IMR-90 (cell line): ENCODE measurements around the gene FBN3. TPM values are rescaled to one million over a fixed set of nuclear protein-coding genes. Genes with fewer than 3 reads are reported as not detected.

Experiments
- ATAC-seq: fragments of 200-7000 bp; cut with Tn5 transposase; 2 replicates; pipeline ENCODE4 v1.9.1; 2020; ENCODE audit warnings: low read depth, mild to moderate bottlenecking, moderate library complexity
- BruUV-seq: library from RNA; stranded (reverse); fragments of 400-500 nt; replicated peaks from 2 replicates; lab custom pipeline; 2021; lab: Mats Ljungman, UMichigan
- CTCF ChIA-PET: fragments of 300-600 bp; formaldehyde crosslinking; extraction: SDS; loops from one replicate; lab custom pipeline; 2021; ENCODE audit warnings: antibody characterized with exemption; lab: Yijun Ruan, JAX
- POLR2A ChIA-PET: fragments of 300-600 bp; sonication (Branson Sonifier 250); formaldehyde crosslinking; loops from one replicate; lab custom pipeline; 2022; ENCODE audit warnings: antibody characterized with exemption; ENCODE audit not compliant: unreplicated experiment; lab: Charles Lee
- DNase-seq: peaks from one replicate; pipeline ENCODE4 v3.0.0; 2013
- H2AFZ ChIP-seq: replicated peaks from 2 replicates; pipeline ENCODE3; 2013; ENCODE audit warnings: low read length, mild to moderate bottlenecking; ENCODE audit not compliant: poor library complexity
- H2AK5ac ChIP-seq: 2 replicates; pipeline ENCODE4 v1.6.1; 2013; ENCODE audit warnings: low read depth, low read length, inconsistent platforms
- H2AK9ac ChIP-seq: replicated peaks from 2 replicates; pipeline ENCODE3; 2013; ENCODE audit warnings: mild to moderate bottlenecking, low read depth, low read length, moderate library complexity; ENCODE audit not compliant: poor library complexity
- H2BK120ac ChIP-seq: 2 replicates; pipeline ENCODE4 v1.6.1; 2013; ENCODE audit warnings: low read depth, low read length, inconsistent platforms
- H2BK15ac ChIP-seq: 3 replicates; pipeline ENCODE4 v1.6.1; 2013; ENCODE audit warnings: low read depth, low read length, inconsistent platforms
- H2BK20ac ChIP-seq: 2 replicates; pipeline ENCODE4 v1.6.1; 2013; ENCODE audit warnings: low read depth, mild to moderate bottlenecking, inconsistent platforms, low read length, moderate library complexity
- H2BK5ac ChIP-seq: 2 replicates; pipeline ENCODE4 v1.6.1; 2013; ENCODE audit warnings: mild to moderate bottlenecking, low read depth, low read length, inconsistent platforms; ENCODE audit not compliant: poor library complexity, severe bottlenecking
- H3K14ac ChIP-seq: replicated peaks from 2 replicates; pipeline ENCODE4 v1.6.1; 2013; ENCODE audit warnings: low read depth, low read length, inconsistent platforms
- H3K18ac ChIP-seq: 2 replicates; pipeline ENCODE4 v1.6.1; 2013; ENCODE audit warnings: low read depth, low read length, control low read depth
- H3K23ac ChIP-seq: 2 replicates; pipeline ENCODE4 v1.6.1; 2013; ENCODE audit warnings: low read depth, low read length, inconsistent platforms
- H3K27ac ChIP-seq: 2 replicates; pipeline ENCODE4 v1.5.1; 2013; ENCODE audit warnings: mild to moderate bottlenecking, control low read depth, low read length; ENCODE audit not compliant: insufficient read depth
- H3K27me3 ChIP-seq: 2 replicates; pipeline ENCODE4 v1.6.1; 2013; ENCODE audit warnings: low read length; ENCODE audit not compliant: control insufficient read depth, insufficient read depth
- H3K36me3 ChIP-seq: 2 replicates; pipeline ENCODE4 v1.6.1; 2013; ENCODE audit warnings: low read length, mixed read lengths; ENCODE audit not compliant: control insufficient read depth, insufficient read depth
- H3K4ac ChIP-seq: 2 replicates; pipeline ENCODE4 v1.6.1; 2013; ENCODE audit warnings: low read depth, low read length, inconsistent platforms
- H3K4me1 ChIP-seq: 2 replicates; pipeline ENCODE4 v1.6.1; 2013; ENCODE audit warnings: low read length, mixed read lengths; ENCODE audit not compliant: control insufficient read depth, insufficient read depth
- H3K4me2 ChIP-seq: 2 replicates; pipeline ENCODE4 v1.6.1; 2013; ENCODE audit warnings: low read depth, mild to moderate bottlenecking, control low read depth, low read length, moderate library complexity
- H3K4me3 ChIP-seq: 2 replicates; pipeline ENCODE4 v1.5.1; 2013; ENCODE audit warnings: low read depth, mild to moderate bottlenecking, control low read depth, low read length, moderate library complexity; ENCODE audit not compliant: insufficient read depth
- H3K56ac ChIP-seq: 2 replicates; pipeline ENCODE4 v1.6.1; 2013; ENCODE audit warnings: low read length, inconsistent platforms; ENCODE audit not compliant: insufficient read depth; ENCODE audit errors: extremely low read depth
- H3K79me1 ChIP-seq, 2 experiments: 2 replicates each; pipeline ENCODE4 v1.6.1; 2013; ENCODE audit warnings: low read length in 2 of 2, inconsistent platforms in 1 of 2, low read depth in 1 of 2
- H3K9ac ChIP-seq: 2 replicates; pipeline ENCODE4 v1.6.1; 2013; ENCODE audit warnings: low read depth, low read length, control low read depth
- H3K9me1 ChIP-seq: 2 replicates; pipeline ENCODE4 v1.6.1; 2013; ENCODE audit warnings: low read length, inconsistent platforms; ENCODE audit not compliant: insufficient read depth
- H3K9me3 ChIP-seq: 2 replicates; pipeline ENCODE4 v1.6.1; 2013; ENCODE audit warnings: low read length; ENCODE audit not compliant: control insufficient read depth, insufficient read depth
- H4K20me1 ChIP-seq: 2 replicates; pipeline ENCODE4 v1.6.1; 2013; ENCODE audit warnings: low read length, inconsistent platforms; ENCODE audit not compliant: insufficient read depth
- H4K5ac ChIP-seq: 2 replicates; pipeline ENCODE4 v1.6.1; 2013; ENCODE audit warnings: mild to moderate bottlenecking, low read depth, low read length, control low read depth
- H4K8ac ChIP-seq, 2 experiments: 2 replicates each; pipeline ENCODE4 v1.6.1; 2013; ENCODE audit warnings: low read depth in 2 of 2, low read length in 2 of 2, control low read depth in 1 of 2, inconsistent platforms in 1 of 2
- H4K91ac ChIP-seq: 2 replicates; pipeline ENCODE4 v1.6.1; 2013; ENCODE audit warnings: low read depth, low read length, inconsistent platforms; ENCODE audit not compliant: insufficient read depth
- BHLHE40 ChIP-seq: fragments of 150-350 bp; IDR thresholded peaks from 2 replicates; pipeline ENCODE4 v1.6.1; 2016; ENCODE audit warnings: mild to moderate bottlenecking, low read depth, low read length
- CEBPB ChIP-seq: IDR thresholded peaks from 2 replicates; pipeline ENCODE4 v1.6.1; 2012; ENCODE audit warnings: low read depth, low read length, improper control_type of control experiment
- CHD1 ChIP-seq: IDR thresholded peaks from 2 replicates; pipeline ENCODE4 v1.6.1; 2012; ENCODE audit warnings: low read depth, low read length, improper control_type of control experiment
- FOS ChIP-seq: fragments of 150-350 bp; IDR thresholded peaks from 2 replicates; pipeline ENCODE4 v1.6.1; 2016; ENCODE audit warnings: low read depth, low read length
- MAFK ChIP-seq: IDR thresholded peaks from 2 replicates; pipeline ENCODE4 v1.6.1; 2012; ENCODE audit warnings: low read depth, low read length, improper control_type of control experiment
- MAZ ChIP-seq: IDR thresholded peaks from 2 replicates; pipeline ENCODE4 v1.6.1; 2012; ENCODE audit warnings: low read depth, mild to moderate bottlenecking, low read length, improper control_type of control experiment, moderate library complexity, borderline replicate concordance
- MXI1 ChIP-seq: IDR thresholded peaks from 2 replicates; pipeline ENCODE4 v1.6.1; 2012; ENCODE audit warnings: low read depth, mild to moderate bottlenecking, low read length, moderate library complexity, borderline replicate concordance
- NFE2L2 ChIP-seq: fragments of 150-350 bp; IDR thresholded peaks from 2 replicates; pipeline ENCODE4 v1.6.1; 2016; ENCODE audit warnings: low read depth, mild to moderate bottlenecking, low read length
- POLR2A ChIP-seq: IDR thresholded peaks from 2 replicates; pipeline ENCODE4 v1.6.1; 2012; ENCODE audit warnings: mild to moderate bottlenecking, low read depth, low read length
- RAD21 ChIP-seq: IDR thresholded peaks from 2 replicates; pipeline ENCODE4 v1.6.1; 2012; ENCODE audit warnings: low read length, improper control_type of control experiment
- RCOR1 ChIP-seq: IDR thresholded peaks from 2 replicates; pipeline ENCODE4 v1.6.1; 2012; ENCODE audit warnings: mild to moderate bottlenecking, low read length, improper control_type of control experiment; ENCODE audit not compliant: insufficient replicate concordance
- RFX5 ChIP-seq: IDR thresholded peaks from 2 replicates; pipeline ENCODE4 v1.8.0; 2012; ENCODE audit warnings: low read depth, mild to moderate bottlenecking, low read length, moderate library complexity
- SMC3 ChIP-seq: fragments of 150-350 bp; IDR thresholded peaks from 2 replicates; pipeline ENCODE4 v1.6.1; 2016; ENCODE audit warnings: low read depth, mild to moderate bottlenecking, antibody characterized with exemption, low read length, moderate library complexity
- WGBS, 2 experiments: methylation state at CpG; one replicate each; pipeline versions ENCODE4 v1.1.5 to v1.1.7; 2013; ENCODE audit warnings: missing lambda C conversion rate in 2 of 2; ENCODE audit not compliant: insufficient read length in 1 of 2; ENCODE audit errors: extremely low coverage in 2 of 2; 5-methylcytosine and 5-hydroxymethylcytosine counted together
- dilution Hi-C: fragments of 300-500 bp; cut with HindIII; formaldehyde crosslinking; loops from one replicate; pipeline ENCODE4 v1.14.3; 2018; ENCODE audit warnings: low sequenced_read_pairs; ENCODE audit not compliant: unreplicated experiment
- in situ Hi-C: fragments of 300-500 bp; cut with MboI; formaldehyde crosslinking; loops from 3 replicates; pipeline ENCODE4 v1.14.3; 2019; ENCODE audit warnings: low sequenced_read_pairs, inconsistent platforms, mixed read lengths
- intact Hi-C: fragments of 100-400 bp; cut with micrococcal nuclease; formaldehyde crosslinking; loops from 2 replicates; pipeline ENCODE4 v1.10.0; 2022
- polyA plus RNA-seq, 3 experiments: library from polyadenylated mRNA; depleted of rRNA; stranded (reverse); fragments of >200 nt; gene quantifications; 2 replicates each; pipeline ENCODE4 v1.2.3, GENCODE V29; 2012; ENCODE audit warnings: low replicate concordance in 1 of 3
- total RNA-seq: library from RNA; depleted of rRNA; stranded (reverse); fragments of >200 nt; gene quantifications from 2 replicates; pipeline ENCODE4 v1.2.3, GENCODE V29; 2012
- TF ChIP-seq, protein P1 (sequence below): fragments of 150-350 bp; IDR thresholded peaks from 2 replicates; pipeline ENCODE4 v1.6.1; 2017; ENCODE audit warnings: mild to moderate bottlenecking, antibody characterized with exemption, low read length, low read depth
- TF ChIP-seq, protein P2 (sequence below): fragments of 150-350 bp; IDR thresholded peaks from 2 replicates; pipeline ENCODE4 v1.6.1; 2016; ENCODE audit warnings: low read depth, mild to moderate bottlenecking, low read length, moderate library complexity, borderline replicate concordance
- TF ChIP-seq, protein P3 (sequence below): conservative IDR thresholded peaks from 2 replicates; pipeline ENCODE4 v1.5.1; 2012; ENCODE audit warnings: mild to moderate bottlenecking, low read depth, low read length, improper control_type of control experiment

FBN3 gene
- total and polyA plus RNA-seq, 2 of the 4 experiments (the other 2 are of a cell fraction): not detected

DNA sequence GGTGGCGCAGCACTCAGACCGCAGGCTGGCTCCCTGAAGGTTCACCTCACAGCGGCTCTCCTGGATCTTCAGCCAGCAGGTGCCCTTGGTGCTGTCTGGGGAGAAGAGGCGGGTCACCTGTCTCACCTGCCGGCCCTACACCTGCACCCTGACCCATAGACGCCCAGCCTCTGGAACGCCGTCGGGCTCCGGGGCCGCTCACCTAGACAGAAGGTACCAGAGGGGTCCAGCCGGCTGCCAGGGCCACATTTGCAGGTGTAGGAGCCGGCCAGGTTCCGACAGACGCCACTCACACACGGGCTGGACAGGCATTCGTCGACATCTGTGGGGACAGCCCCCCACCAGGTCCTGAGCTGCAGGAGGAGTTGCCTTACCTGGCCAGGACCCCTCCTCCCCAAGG, 22.9 kb downstream of the FBN3 start:
- no peak overlapping the region for H2AK9ac ChIP-seq
- no peaks in the 10 kb centered on the region for H3K4me1 ChIP-seq
- no peak overlapping the region for H3K56ac ChIP-seq
- H4K8ac ChIP-seq: no peak overlapping the region
- no peak overlapping the region for H2BK120ac ChIP-seq
- peaks cover 6% of the 10 kb centered on the region; the same call in 1 of the 2 replicates for H3K27me3 ChIP-seq
- dilution Hi-C loops (no loop called here), in situ Hi-C loops (no loop called here), intact Hi-C loops (no loop called here)
- ChIA-PET POLR2A (no interaction called here), CTCF (no interaction called here)
- H3K18ac ChIP-seq: no peak overlapping the region
- ATAC-seq (no peak), DNase-seq (no peak)
- no peak overlapping the region for H3K23ac ChIP-seq
- no peak overlapping the region for H3K9ac ChIP-seq
- no peak overlapping the region for H2BK20ac ChIP-seq
- no peak overlapping the region for H2AK5ac ChIP-seq
- H3K36me3 ChIP-seq: no peaks in the 10 kb centered on the region
- no peak overlapping the region for H3K4me2 ChIP-seq
- H3K4me3 ChIP-seq: no peak overlapping the region
- H3K9me3 ChIP-seq: no peaks in the 10 kb centered on the region
- no peaks in the 10 kb centered on the region for H3K9me1 ChIP-seq
- no peak overlapping the region for H2BK15ac ChIP-seq
- 73% methylated on average over 9 of the region's 18 CpGs; no CpG with 5 or more reads in 1 of the 2 experiments for WGBS, 2 experiments
- no peak overlapping the region for H3K27ac ChIP-seq
- no peak overlapping the region for H3K4ac ChIP-seq
- no peaks in the 10 kb centered on the region for H3K79me1 ChIP-seq
- TF ChIP-seq, protein P1, sequence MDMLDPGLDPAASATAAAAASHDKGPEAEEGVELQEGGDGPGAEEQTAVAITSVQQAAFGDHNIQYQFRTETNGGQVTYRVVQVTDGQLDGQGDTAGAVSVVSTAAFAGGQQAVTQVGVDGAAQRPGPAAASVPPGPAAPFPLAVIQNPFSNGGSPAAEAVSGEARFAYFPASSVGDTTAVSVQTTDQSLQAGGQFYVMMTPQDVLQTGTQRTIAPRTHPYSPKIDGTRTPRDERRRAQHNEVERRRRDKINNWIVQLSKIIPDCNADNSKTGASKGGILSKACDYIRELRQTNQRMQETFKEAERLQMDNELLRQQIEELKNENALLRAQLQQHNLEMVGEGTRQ: no peak
- no peak for TF ChIP-seq RAD21
- TF ChIP-seq POLR2A: no peak
- no peak for TF ChIP-seq CEBPB
- TF ChIP-seq MAFK: no peak
- TF ChIP-seq CHD1: no peak
- no peak for TF ChIP-seq RCOR1
- TF ChIP-seq, protein P2, sequence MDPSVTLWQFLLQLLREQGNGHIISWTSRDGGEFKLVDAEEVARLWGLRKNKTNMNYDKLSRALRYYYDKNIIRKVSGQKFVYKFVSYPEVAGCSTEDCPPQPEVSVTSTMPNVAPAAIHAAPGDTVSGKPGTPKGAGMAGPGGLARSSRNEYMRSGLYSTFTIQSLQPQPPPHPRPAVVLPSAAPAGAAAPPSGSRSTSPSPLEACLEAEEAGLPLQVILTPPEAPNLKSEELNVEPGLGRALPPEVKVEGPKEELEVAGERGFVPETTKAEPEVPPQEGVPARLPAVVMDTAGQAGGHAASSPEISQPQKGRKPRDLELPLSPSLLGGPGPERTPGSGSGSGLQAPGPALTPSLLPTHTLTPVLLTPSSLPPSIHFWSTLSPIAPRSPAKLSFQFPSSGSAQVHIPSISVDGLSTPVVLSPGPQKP: no peak
- no peak for TF ChIP-seq FOS
- no peak for TF ChIP-seq NFE2L2
- TF ChIP-seq BHLHE40: no peak
- TF ChIP-seq, protein P3, sequence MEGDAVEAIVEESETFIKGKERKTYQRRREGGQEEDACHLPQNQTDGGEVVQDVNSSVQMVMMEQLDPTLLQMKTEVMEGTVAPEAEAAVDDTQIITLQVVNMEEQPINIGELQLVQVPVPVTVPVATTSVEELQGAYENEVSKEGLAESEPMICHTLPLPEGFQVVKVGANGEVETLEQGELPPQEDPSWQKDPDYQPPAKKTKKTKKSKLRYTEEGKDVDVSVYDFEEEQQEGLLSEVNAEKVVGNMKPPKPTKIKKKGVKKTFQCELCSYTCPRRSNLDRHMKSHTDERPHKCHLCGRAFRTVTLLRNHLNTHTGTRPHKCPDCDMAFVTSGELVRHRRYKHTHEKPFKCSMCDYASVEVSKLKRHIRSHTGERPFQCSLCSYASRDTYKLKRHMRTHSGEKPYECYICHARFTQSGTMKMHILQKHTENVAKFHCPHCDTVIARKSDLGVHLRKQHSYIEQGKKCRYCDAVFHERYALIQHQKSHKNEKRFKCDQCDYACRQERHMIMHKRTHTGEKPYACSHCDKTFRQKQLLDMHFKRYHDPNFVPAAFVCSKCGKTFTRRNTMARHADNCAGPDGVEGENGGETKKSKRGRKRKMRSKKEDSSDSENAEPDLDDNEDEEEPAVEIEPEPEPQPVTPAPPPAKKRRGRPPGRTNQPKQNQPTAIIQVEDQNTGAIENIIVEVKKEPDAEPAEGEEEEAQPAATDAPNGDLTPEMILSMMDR: no peak
- TF ChIP-seq MXI1: no peak
- TF ChIP-seq MAZ: no peak
- TF ChIP-seq SMC3: no peak
- TF ChIP-seq RFX5: no peak
- BruUV-seq: no TSS peak
- no peak overlapping the region for H3K14ac ChIP-seq
- H2AFZ ChIP-seq: no peak overlapping the region
- no peak overlapping the region for H2BK5ac ChIP-seq
- no peaks in the 10 kb centered on the region for H4K20me1 ChIP-seq
- H4K5ac ChIP-seq: no peak overlapping the region
- H4K91ac ChIP-seq: no peak overlapping the region
